HCEC 1CT (cell line): ENCODE data around the gene HLA-DOA.
A peak's percentile ranks its signal among the peaks of the same experiment; 100 is the strongest.

Source experiments
- DNase-seq: peaks from one replicate; pipeline ENCODE4 v3.0.0-alpha.2; 2017

Gene HLA-DOA

DNA sequence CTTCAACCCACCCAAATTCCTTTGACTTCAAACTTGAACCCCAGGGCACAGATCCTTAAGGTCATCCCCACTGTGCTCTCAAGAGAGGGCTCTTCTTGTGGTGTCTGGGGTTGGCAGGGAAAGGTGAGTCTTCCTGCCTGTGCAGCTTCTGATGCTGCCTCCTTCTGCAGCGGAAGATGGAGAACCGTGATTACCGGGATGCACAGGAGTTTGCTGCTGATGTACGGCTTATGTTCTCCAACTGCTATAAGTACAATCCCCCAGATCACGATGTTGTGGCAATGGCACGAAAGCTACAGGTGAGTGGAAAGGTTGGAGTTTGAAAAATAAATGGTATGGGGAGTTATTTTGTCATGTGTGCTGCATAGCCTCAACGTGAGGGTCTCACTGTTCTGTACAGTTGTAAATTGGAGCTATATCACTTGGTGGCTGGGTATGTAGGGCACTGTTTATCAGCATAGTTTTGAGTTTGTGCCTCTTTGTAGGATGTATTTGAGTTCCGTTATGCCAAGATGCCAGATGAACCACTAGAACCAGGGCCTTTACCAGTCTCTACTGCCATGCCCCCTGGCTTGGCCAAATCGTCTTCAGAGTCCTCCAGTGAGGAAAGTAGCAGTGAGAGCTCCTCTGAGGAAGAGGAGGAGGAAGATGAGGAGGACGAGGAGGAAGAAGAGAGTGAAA, 32.0 kb downstream of the HLA-DOA start:
- no peak for DNase-seq

DNA sequence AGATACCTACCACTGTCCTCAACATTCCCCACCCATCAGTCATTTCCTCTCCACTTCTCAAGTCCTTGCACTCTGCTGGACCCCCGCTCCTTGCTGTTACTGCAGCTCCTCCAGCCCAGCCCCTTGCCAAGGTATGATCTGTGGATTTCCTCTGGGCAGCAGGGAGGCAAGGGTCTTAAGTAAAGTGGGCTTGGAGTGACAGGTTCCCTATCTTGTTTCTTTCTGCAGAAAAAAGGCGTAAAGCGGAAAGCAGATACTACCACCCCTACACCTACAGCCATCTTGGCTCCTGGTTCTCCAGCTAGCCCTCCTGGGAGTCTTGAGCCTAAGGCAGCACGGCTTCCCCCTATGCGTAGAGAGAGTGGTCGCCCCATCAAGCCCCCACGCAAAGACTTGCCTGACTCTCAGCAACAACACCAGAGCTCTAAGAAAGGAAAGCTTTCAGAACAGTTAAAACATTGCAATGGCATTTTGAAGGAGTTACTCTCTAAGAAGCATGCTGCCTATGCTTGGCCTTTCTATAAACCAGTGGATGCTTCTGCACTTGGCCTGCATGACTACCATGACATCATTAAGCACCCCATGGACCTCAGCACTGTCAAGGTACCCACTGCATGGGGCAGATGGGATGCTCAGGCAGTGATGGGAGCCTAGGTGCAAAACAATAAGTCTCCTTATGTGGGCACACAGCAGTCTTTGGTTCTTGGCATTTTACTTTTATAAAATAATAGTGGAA, 32.9 kb downstream of the HLA-DOA start:
- DNase-seq, result no peak

DNA sequence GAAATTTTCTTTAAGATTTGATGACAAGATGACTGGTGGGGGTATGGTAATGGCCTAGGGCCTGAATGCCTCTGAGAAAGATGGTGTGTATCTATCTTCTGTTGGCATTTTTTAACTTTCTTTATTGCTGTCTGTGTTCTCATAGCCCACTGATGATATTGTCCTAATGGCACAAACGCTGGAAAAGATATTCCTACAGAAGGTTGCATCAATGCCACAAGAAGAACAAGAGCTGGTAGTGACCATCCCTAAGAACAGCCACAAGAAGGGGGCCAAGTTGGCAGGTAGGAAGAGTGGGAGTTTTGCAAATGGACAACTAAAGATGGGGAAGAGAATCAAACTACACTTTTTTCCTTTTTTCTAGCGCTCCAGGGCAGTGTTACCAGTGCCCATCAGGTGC, 33.5 kb downstream of the HLA-DOA start:
- DNase-seq, result no peak

DNA sequence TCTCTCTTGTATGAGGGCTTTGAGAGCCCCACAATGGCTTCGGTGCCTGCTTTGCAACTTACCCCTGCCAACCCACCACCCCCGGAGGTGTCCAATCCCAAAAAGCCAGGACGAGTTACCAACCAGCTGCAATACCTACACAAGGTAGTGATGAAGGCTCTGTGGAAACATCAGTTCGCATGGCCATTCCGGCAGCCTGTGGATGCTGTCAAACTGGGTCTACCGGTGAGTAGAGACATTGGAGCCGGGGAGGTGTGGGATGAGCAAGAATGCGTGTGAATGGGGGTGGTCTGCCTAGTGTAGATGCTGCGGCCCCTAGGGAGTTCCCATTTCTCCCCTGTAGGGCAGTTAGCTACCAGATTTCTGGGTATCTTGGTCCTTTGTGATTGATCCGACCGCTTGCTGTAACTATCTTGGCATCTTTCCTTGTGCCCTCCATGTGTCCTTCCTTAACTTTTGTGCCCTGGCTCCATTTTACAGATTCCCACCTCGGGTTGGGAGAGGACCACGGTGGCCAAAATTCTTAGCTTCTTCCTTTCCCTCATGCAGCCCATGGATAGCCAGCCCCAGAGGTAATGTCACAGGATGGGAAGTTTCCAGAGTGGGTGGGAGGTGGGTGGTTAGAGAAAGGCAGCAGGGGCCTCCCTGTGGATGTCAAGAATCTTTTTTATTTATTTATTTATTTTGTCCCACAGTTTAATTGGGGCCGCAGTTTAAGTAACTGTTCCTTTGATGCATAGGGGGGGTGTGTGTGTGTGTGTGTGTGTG, 34.7 kb downstream of the HLA-DOA start:
- DNase-seq, result no peak

DNA sequence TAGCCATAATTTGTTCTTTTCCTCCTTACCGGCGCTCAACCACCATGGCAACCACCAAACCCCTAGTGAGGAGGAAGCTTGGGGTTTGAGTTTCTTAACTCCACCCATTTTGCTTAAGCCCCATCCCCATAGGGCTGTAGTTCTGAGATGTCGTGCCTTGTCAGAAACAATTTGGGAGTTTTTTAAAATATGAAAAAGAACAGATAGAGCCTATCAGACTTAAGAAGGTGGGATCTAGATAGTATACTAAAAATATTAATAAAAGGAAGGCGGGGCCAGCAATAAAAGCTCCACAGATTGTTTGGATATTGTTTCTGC, 35.4 kb downstream of the HLA-DOA start:
- peak; percentile 51 for DNase-seq

DNA sequence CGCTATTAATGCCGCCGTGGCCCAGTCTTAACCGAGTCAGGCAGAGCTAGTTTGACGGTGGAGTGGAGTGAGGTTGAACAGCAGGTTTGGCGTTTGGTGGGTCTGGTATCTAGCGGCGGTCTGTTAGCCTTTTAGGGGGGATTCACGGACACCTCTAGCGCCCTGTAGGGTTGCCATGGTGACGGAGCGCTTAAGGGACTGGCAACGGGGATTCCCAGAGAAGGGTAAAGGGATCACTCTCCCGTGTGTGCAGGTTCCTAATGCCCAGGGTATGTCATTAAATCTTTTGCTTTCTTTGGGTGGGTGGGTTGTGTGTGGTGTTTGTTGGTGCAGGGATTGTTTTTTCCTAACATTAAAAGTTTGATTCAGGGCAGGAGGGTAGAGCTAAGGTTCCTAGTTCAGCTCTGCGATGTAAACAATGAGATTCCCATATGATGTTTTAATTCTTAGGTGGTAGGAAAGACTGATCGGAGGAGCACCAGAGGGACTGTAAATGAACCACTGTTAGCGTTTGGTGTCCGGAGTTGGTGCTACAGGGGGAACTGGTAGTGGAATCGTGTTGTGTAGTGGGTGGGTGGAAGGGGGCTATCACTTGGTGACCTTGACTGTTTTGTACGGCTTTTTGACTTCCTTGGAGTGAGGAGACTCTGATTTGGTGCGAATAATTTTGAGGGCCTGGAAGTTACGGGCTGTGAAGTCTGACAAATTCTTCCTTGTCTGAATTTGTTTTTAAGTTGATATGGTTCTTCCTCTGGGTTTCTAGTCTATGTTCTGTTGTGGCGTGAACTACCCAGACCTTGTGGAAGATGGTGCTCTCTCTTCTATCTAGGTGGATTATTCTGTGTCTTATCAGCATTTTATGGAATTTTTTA, 36.0 kb downstream of the HLA-DOA start:
- peak; percentile 48 for DNase-seq

DNA sequence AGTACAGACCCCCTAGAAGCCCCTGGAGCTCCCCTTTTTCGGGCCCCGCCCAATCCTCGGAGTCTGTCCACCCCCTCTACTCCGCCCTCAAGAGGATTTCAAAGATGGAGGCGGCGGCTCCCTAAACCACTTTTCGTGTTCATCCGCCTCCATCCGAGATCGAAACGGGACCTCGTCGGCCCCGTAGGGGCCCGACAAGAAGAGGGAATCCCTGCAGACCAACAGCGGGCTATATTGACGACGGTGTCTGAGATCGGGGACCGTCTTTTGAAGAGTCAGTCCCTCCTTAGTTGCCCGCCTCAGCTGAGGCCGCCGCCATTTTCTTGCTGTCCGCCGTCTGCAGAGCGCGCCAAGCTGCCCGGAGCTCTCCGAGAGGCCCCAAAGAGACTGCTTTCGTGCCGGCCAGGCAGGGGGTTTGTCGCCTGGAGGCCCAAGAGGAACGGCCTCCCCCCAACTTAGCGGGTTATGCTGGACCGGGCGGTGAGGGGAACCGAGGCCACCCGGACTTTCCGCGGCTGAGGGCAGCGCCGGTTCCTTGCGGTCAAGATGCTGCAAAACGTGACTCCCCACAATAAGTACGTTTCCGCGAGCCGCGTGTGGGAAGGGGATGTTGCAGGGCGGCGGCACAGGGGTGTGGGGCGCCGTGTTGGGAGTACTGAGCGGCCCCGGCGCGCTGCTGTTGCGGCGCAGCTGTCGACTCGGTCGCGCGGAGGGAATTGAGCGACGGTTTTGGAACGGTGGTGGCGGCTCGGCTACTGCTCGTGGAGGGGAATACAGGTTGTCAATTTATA, 36.8 kb downstream of the HLA-DOA start:
- DNase-seq, result no peak

DNA sequence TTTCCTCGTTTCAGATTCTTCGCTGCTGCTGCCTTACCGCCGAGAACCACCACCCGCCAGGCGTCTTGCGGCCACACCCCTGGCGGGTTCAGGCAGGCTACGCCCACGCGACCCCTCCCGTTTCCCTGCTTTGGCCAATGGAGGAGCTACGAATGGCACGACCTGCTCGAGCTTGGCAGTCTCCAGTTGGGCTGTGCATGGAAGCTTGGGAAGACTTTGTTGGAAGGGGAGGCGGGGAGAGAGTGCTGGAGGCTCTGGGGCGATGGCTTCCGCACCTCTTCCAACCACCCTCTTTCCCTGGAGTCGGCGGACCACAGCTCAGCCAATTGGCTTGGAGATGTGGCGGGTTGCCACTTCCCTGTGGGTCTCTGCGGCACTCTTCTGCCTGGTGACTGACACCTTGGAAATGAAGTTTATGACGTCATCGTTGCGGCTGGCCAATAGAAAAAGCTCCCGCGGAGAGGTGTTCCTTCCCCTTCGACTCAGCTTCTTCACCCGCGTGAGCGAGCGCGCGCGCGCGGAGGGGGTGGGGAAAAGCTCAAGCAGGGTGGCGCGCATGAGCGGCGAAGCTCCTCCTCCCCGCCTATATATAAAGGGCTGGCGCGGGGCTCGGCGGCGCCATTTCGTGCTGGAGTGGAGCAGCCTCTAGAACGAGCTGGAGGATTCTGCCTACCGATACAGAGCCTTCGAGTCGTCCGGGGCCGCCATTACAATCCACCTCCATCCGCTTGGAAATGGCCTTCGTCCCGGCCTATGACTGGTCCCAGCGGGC, 37.6 kb downstream of the HLA-DOA start:
- peak; percentile 98 for DNase-seq

DNA sequence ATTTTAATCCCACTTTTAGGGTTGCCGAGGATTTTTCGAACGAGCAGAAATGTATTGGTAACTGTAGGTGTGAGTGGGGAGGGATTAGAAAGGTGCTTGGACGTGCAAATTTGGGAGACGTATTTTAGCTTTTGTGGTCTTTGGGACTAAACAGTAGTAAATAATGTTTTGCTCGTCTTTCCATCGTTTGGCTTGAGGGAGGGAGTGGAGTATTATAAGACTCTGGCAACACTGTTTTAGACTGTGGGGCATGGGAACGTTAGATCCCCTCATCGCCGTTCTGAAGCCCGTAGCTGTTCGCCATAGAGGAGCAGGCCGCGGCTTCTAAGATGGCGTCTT, 38.2 kb downstream of the HLA-DOA start:
- no peak for DNase-seq

DNA sequence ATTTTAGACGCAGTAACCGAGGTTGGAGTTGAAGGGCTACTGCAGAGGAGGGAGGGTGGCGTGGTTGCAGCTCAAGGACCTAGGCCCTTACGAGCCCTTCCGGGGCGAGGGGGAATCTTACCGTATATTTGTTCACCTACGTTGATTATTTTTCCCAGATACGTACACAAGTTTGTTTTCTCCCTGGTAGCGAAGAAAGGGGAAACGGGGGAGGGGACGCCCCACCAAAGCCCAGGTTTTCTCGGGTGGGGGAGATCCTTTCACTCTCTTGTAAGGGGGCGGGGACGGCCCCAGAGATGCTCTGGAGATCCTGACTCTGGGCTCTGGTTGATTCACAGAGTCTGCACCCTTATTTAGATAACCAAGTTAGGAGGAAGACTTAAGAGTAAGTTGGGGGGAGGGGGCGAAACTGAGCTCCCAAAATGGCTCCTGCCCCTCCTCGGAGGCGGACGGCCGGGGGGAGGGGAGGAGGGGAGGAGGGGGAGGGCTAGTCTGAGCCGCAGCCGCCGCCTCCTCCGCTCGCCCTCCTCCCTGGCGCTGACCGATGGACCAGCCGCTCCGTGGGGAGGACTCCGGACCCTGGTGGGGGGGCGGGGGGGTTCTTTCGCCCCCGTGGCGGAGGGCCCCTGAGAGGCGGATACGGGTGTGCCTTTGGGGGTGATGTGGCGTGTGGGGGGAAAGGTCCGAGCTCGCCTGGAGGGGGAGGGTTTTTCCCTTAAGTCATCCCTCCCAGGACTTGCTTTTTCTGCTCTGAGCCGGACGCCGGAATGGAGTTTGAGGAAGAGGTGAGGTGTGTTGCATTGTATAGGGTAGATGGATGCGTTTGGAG, 38.8 kb downstream of the HLA-DOA start:
- peak; percentile 90 for DNase-seq

DNA sequence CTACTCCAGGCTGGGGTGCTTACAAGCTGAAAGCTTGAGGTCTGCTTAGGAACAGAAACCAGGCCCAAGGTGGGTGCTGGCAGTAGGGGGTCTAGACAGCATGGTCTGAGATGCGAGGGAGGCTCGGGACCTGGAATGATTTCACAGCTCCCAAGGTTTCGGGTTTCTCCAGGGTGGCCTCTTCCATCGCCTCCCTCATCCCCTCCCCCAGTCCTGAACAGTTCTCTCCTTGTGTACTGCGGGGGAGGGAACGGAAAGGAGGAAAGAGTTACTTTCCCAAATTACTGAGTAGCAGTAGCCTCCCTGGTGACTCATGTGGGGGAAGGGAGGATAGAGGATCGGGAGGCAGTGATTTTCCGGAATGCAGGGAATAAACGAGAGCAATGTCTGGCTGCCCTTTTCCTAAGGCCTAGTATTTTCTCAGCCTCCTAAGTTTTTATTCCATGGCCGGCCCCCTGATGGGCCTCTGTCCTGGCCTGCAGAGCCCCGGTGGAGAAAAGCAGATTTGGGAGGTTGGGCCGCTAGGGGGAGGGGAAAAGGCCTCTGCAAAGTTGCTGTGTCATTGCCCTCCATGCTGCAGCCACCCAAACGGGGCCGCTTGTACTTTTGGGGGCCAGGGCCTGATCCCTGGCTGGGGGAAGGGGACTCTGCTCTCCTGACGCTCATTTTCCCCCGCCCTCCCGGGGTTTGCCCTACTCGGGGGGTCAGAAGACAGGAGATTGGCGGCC, 39.5 kb downstream of the HLA-DOA start:
- peak; percentile 98 for DNase-seq

DNA sequence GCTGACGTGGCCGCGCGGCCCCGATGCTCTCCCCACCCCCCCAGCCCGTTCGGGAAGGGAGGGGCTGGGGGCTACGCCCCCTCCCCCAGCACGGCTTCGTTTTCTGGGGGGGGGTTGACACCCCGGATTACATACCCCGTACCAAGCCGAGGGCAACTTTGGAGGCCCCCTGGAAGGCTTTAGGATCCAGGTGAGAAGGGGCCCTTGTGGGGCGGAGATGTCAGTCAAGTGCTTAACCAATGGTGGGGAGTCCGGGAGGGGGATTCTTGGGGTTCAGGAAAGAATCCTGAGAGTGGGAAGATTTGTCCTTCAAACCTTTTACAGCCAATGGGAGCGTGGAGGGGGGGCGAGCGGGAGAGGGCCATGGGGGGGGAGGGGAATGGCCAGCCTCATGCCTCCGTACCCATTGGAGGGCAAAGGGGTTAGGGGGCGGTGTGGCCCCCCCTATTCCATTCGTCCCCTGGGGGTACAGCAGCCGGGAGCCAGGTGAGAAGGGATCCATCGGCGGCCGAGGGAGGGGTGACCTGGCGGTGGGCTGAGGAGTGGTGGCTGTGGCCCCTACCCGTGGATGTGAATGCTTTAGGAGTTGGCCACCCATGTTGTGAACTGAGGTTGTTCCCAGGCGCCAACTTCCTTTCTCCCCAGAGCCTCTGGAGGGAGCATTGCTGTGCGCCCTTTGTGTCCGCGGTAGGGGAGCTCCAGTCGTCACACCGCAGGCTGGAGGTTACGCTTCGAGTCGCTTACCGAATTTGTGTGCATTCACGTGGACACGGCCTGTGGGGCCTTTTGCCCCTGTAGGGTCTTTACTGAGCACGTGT, 40.3 kb downstream of the HLA-DOA start:
- peak; percentile 95 for DNase-seq

DNA sequence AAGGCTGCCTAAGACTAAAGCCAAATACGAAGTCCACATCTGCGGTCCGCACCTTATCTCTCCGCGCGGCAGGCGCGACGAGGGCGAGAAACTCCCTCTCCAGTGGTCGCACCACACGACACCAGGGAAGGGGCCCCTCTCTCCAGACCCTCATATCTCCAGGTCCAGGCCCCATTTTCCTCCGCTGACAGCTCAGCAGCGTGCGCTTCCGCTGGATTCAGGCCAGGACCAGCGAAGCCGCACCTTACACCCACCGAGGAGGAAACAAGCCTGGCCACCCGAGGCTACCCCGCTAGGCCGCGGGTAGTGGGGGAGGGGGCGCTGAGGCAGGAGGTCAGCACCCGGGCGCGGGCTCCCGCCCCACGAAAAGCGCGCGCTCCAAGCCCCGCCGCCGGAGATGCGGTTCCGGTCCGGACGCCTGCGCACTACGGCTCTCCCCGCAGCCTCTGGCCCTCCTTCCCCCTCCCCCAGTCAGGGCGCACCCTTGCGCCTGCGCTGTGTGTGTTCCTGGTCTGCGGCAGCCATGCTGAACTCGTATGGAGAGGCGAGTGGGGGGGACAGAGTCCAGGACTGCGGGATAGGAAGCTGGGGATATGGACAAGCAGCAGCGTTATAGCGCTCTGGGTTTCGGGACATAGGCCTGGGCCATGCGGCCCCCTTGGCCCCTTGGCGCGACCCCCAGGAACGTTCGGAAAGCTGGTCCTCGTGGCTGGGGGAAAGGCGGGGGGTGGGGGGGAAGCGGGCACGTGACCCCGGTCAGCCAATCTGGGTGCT, 41.1 kb downstream of the HLA-DOA start, which contains the start of gene BRD2:
TSS of gene BRD2 (plus strand) at position 502 of the 774 bp plus-strand sequence. CDS start 4,305 bp downstream, outside the sequence.
- peak; percentile 94 for DNase-seq

DNA sequence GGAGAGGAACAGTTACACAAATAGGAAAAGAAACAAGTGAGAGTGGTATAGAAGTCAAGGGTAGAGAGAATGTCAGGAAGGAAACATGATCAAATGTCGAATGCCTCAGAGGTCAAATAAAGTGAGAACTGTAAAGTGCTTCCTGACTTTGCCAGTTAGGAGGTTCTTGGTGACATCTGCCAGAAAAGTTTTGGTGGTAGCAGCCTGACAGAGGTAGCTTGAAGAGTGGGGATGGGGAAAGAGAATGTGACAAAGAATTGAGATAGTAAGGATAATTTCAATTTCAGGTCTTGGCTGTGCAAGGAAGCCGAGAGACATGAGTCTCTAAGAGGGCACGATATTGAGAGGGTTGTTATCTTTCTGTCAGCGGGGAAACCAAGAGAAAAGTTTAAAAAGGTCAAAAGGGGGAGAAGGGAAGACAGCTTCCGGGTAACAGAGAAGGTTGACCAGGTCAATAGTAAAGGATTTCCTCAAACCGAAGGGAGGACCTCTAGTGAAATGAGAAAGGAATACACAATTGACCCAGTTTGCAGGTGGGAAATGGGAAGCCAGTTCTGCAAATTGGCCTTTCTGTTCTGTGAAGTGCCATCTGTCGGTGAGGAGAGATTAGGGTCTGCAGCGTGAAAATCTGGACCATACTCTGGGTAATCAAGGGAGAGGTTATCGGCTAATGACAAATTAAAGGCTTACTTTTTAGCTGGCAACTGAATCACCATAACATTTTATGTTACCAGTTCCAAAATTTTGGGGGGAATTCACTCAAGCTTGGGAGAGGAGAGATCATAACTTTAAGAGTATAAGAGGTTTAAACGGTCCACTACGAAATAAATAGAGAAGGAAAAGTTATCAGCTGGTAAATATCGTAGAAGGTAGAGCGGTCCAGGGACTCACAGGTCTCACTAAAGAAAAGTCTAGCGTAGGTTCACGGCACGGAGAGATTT, 42.0 kb downstream of the HLA-DOA start:
- peak; percentile 67 for DNase-seq

DNA sequence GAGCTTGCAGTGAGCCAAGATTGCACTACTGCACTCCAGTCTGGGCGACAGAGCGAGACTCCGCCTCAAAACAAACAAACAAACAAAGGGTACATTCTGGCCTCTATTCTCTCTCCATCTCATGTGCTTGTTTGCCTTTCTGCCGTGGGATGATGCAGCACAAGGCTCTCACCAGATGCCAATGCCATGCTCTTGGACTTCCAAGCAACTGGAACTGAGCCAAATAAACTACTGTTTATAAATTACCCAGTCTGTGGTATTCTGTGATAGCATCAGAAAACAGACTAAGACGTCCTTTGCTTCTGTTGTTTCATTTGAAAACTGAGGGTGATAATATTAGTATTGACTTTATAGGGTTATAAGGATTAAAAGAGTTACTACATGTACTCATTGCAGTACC, 44.6 kb downstream of the HLA-DOA start:
- DNase-seq, result no peak

DNA sequence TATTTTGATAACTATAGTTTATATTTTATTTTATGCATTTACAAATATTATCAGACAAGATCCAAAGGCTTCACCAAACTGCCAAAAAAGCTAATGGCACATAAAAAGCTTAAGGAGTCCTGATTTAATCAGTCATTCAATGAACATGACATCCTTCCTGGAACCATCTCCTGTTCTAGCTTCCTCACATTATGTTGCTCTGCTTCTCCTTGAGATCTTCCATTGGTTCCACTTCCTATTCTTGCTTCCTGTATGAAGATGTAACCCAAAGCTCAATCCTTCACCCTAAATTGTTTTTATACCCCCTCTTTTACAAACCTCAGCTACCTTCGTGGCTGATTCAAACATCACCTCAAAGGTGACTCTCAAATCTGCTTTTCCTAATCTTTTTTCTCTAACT, 45.5 kb downstream of the HLA-DOA start:
- DNase-seq, result no peak
